HepG2 (cell line): ENCODE results near the gene PAFAH1B1. TPM values are rescaled to one million over a fixed set of nuclear protein-coding genes. Genes with fewer than 3 reads are reported as not detected.
A peak's percentile ranks its signal among the peaks of the same experiment; 100 is the strongest.

ENCODE experiments used
- ARNT2 ChIP-seq: sonication (generic); formaldehyde crosslinking; IDR thresholded peaks from 2 replicates; pipeline ENCODE4 v1.8.0; 2022; ENCODE audit warnings: mild to moderate bottlenecking, low read depth, missing genetic modification reagents, moderate library complexity
- BCL3 ChIP-seq: sonication (generic); formaldehyde crosslinking; IDR thresholded peaks from 2 replicates; pipeline ENCODE4 v1.5.1; 2020; ENCODE audit warnings: mild to moderate bottlenecking, missing genetic modification reagents, moderate library complexity
- FOSL2 ChIP-seq: sonication (generic); formaldehyde crosslinking; IDR thresholded peaks from 2 replicates; pipeline ENCODE4 v1.4.0; 2020; ENCODE audit warnings: missing genetic modification reagents
- GTF3A ChIP-seq: sonication (generic); formaldehyde crosslinking; conservative IDR thresholded peaks from 2 replicates; pipeline ENCODE4 v1.4.0; 2020; ENCODE audit warnings: mild to moderate bottlenecking, missing genetic modification reagents
- KAT2B ChIP-seq: fragments of 150-350 bp; IDR thresholded peaks from 2 replicates; pipeline ENCODE4 v1.6.1; 2014; ENCODE audit warnings: low read depth, low read length, borderline replicate concordance
- KLF13 ChIP-seq: sonication (generic); formaldehyde crosslinking; IDR thresholded peaks from 2 replicates; pipeline ENCODE4 v1.4.0; 2020; ENCODE audit warnings: mild to moderate bottlenecking, missing genetic modification reagents
- MBD4 ChIP-seq: IDR thresholded peaks from 2 replicates; pipeline ENCODE4 v1.6.1; 2012; ENCODE audit warnings: low read length, inconsistent platforms, borderline replicate concordance
- NCOA2 ChIP-seq: sonication (generic); formaldehyde crosslinking; IDR thresholded peaks from 2 replicates; pipeline ENCODE4 v1.8.0; 2022; ENCODE audit warnings: inconsistent platforms
- NFAT5 ChIP-seq: sonication (generic); formaldehyde crosslinking; IDR thresholded peaks from 2 replicates; pipeline ENCODE4 v1.4.0; 2020; ENCODE audit warnings: missing genetic modification reagents
- NONO ChIP-seq, 2 experiments: fragments of 450-650 bp in 1 of 2; sonication (generic) in 1 of 2; formaldehyde crosslinking in 1 of 2; IDR thresholded peaks in 1 of 2; conservative IDR thresholded peaks in 1 of 2; 2 replicates each; pipeline versions ENCODE4 v1.6.1 to v1.8.0; 2017 to 2022; ENCODE audit warnings: mild to moderate bottlenecking in 1 of 2, missing genetic modification reagents in 1 of 2, moderate library complexity in 1 of 2
- NR0B2 ChIP-seq: sonication (generic); formaldehyde crosslinking; IDR thresholded peaks from 2 replicates; pipeline ENCODE4 v1.4.0; 2020; ENCODE audit warnings: mild to moderate bottlenecking, missing genetic modification reagents
- NRL ChIP-seq: sonication (generic); formaldehyde crosslinking; IDR thresholded peaks from 2 replicates; pipeline ENCODE4 v1.5.0; 2020; ENCODE audit warnings: missing genetic modification reagents, mild to moderate bottlenecking, moderate library complexity, borderline replicate concordance
- PBX2 ChIP-seq: IDR thresholded peaks from 2 replicates; pipeline ENCODE4 v1.6.1; 2016; ENCODE audit warnings: control low read depth
- PCBP1 ChIP-seq: fragments of 200-400 bp; formaldehyde crosslinking; IDR thresholded peaks from 2 replicates; pipeline ENCODE4 v1.6.1; 2017; ENCODE audit warnings: mild to moderate bottlenecking, low read depth, low read length, borderline replicate concordance
- RNF219 ChIP-seq: sonication (generic); formaldehyde crosslinking; IDR thresholded peaks from 2 replicates; pipeline ENCODE4 v1.5.0; 2020; ENCODE audit warnings: mild to moderate bottlenecking, missing genetic modification reagents
- ZBTB14 ChIP-seq: sonication (generic); formaldehyde crosslinking; IDR thresholded peaks from 2 replicates; pipeline ENCODE4 v1.4.0; 2020; ENCODE audit warnings: missing genetic modification reagents
- ZFP1 ChIP-seq: IDR thresholded peaks from 2 replicates; pipeline ENCODE4 v1.6.1; 2016
- ZNF563 ChIP-seq: sonication (generic); formaldehyde crosslinking; IDR thresholded peaks from 2 replicates; pipeline ENCODE4 v1.8.0; 2022; ENCODE audit warnings: mild to moderate bottlenecking, moderate library complexity, missing genetic modification reagents
- polyA plus RNA-seq, 8 experiments: library from polyadenylated mRNA; depleted of rRNA in 3 of 8; stranded (reverse) in 7 of 8; unstranded in 1 of 8; fragments of >200 nt; fragmentation: Illumina TruSeq in 4 of 8; extraction: Trizol in 4 of 8; gene quantifications; 2 replicates each; pipeline versions ENCODE4 v1.2.1 to v1.2.3, GENCODE V29; 2011 to 2016; ENCODE audit warnings: low read depth in 4 of 8, missing spikeins in 1 of 8, mixed read lengths in 1 of 8; ENCODE audit not compliant: insufficient read depth in 1 of 8
- total RNA-seq, 5 experiments: library from RNA; depleted of rRNA; stranded (reverse); fragments of >200 nt; fragmentation: Illumina TruSeq; extraction: Trizol; gene quantifications; 2 replicates each; pipeline ENCODE4 v1.2.3, GENCODE V29; 2016; ENCODE audit warnings: low read depth in 1 of 5

Gene PAFAH1B1
- total and polyA plus RNA-seq, 2 of the 13 experiments (the other 11 are each of a cell fraction or from before 2014, with no cell fraction given), result 46.0 to 64.9 TPM

GRCh38 chr17:2724784-2725164, 131.3 kb downstream of the PAFAH1B1 start (continued):
- TF ChIP-seq KLF13 (no peak), ZNF563 (peak; percentile 75; the same call in 1 of the 2 replicates), NR0B2 (CRISPR knock-in tag) (no peak), KAT2B (no peak), NRL (CRISPR knock-in tag) (peak; percentile 51; the same call in 1 of the 2 replicates), NONO (IDR thresholded peaks at IDR 0.05) (no peak), NONO (CRISPR knock-in tag; conservative IDR thresholded peaks at IDR 0.05) (no peak), PBX2 (CRISPR knock-in tag) (no peak), NFAT5 (CRISPR knock-in tag) (no peak), GTF3A (no peak), ZBTB14 (CRISPR knock-in tag) (0 out of 2 replicates have a peak, but pooled peaks have one; percentile 44), BCL3 (CRISPR knock-in tag) (no peak), PCBP1 (no peak), FOSL2 (CRISPR knock-in tag) (no peak), ARNT2 (CRISPR knock-in tag) (peak; percentile 75; the same call in 1 of the 2 replicates), NCOA2 (CRISPR knock-in tag) (no peak), RNF219 (no peak), ZFP1 (no peak), MBD4 (no peak)
